GM23248 (cell line): ENCODE results near the gene TIAM2. TPM values are rescaled to one million over a fixed set of nuclear protein-coding genes. Genes with fewer than 3 reads are reported as not detected.

Source experiments
- DNase-seq: peaks from one replicate; pipeline ENCODE4 v3.0.0-alpha.2; 2015
- H2AFZ ChIP-seq: fragments of 200-600 bp; sonication (generic); 2 replicates; pipeline ENCODE4 v1.6.1; 2016; ENCODE audit warnings: antibody characterized with exemption
- H3F3A ChIP-seq: fragments of 200-600 bp; sonication (generic); 2 replicates; pipeline ENCODE4 v1.6.1; 2016; ENCODE audit warnings: mild to moderate bottlenecking, antibody characterized with exemption, mixed run types; ENCODE audit not compliant: insufficient read depth
- H3K27ac ChIP-seq: fragments of 200-600 bp; sonication (generic); 2 replicates; pipeline ENCODE4 v1.5.1; 2016; ENCODE audit warnings: mild to moderate bottlenecking
- H3K27me3 ChIP-seq: fragments of 200-600 bp; sonication (generic); replicated peaks from 2 replicates; pipeline ENCODE4 v1.6.1; 2016; ENCODE audit warnings: mild to moderate bottlenecking; ENCODE audit not compliant: insufficient read depth
- H3K36me3 ChIP-seq: fragments of 200-600 bp; sonication (generic); 2 replicates; pipeline ENCODE4 v1.6.1; 2016; ENCODE audit warnings: low read depth, mild to moderate bottlenecking
- H3K4me1 ChIP-seq: fragments of 200-600 bp; sonication (generic); 2 replicates; pipeline ENCODE4 v1.6.1; 2016; ENCODE audit warnings: mild to moderate bottlenecking; ENCODE audit not compliant: insufficient read depth
- H3K4me2 ChIP-seq: fragments of 200-600 bp; sonication (generic); one replicate; pipeline ENCODE4 v1.6.1; 2016; ENCODE audit warnings: mild to moderate bottlenecking; ENCODE audit not compliant: unreplicated experiment
- H3K4me3 ChIP-seq: fragments of 200-600 bp; sonication (generic); 2 replicates; pipeline ENCODE4 v1.5.1; 2016; ENCODE audit warnings: mild to moderate bottlenecking
- H3K79me2 ChIP-seq: fragments of 200-600 bp; sonication (generic); 2 replicates; pipeline ENCODE4 v1.6.1; 2016; ENCODE audit warnings: mild to moderate bottlenecking; ENCODE audit not compliant: insufficient read depth
- H3K9ac ChIP-seq: fragments of 200-600 bp; sonication (generic); 2 replicates; pipeline ENCODE4 v1.6.1; 2016; ENCODE audit warnings: mild to moderate bottlenecking
- H3K9me2 ChIP-seq: fragments of 200-600 bp; sonication (generic); 2 replicates; pipeline ENCODE4 v1.6.1; 2016; ENCODE audit warnings: mixed run types, mild to moderate bottlenecking, moderate library complexity; ENCODE audit not compliant: insufficient read depth
- H3K9me3 ChIP-seq: fragments of 200-600 bp; sonication (generic); one replicate; pipeline ENCODE4 v1.6.1; 2017; ENCODE audit warnings: low read depth
- H4K20me1 ChIP-seq: fragments of 200-600 bp; sonication (generic); 2 replicates; pipeline ENCODE4 v1.6.0; 2016; ENCODE audit not compliant: insufficient read depth
- EZH2 ChIP-seq: fragments of 200-600 bp; sonication (generic); IDR thresholded peaks from 2 replicates; pipeline ENCODE4 v1.6.1; 2018; ENCODE audit warnings: antibody characterized with exemption, mild to moderate bottlenecking; ENCODE audit not compliant: insufficient read depth, poor library complexity, severe bottlenecking
- EZH2phosphoT487 ChIP-seq: fragments of 200-600 bp; sonication (generic); IDR thresholded peaks from 2 replicates; pipeline ENCODE4 v1.6.1; 2018; ENCODE audit warnings: antibody characterized with exemption, moderate library complexity, mild to moderate bottlenecking, low read depth; ENCODE audit not compliant: insufficient read depth
- WGBS, 2 experiments: methylation state at CpG; one replicate each; pipeline ENCODE4 v1.1.6; 2015 to 2017; ENCODE audit warnings: low lambda C conversion rate in 2 of 2, low coverage in 1 of 2; ENCODE audit errors: missing lambda C conversion rate in 2 of 2; 5-methylcytosine and 5-hydroxymethylcytosine counted together
- in situ Hi-C: fragments of 300-500 bp; cut with MboI; formaldehyde crosslinking; loops from 2 replicates; pipeline ENCODE4 v1.15.0; 2020
- polyA plus RNA-seq: library from polyadenylated mRNA; unstranded; fragments of >200 nt; fragmentation: Nextera tagmentation; extraction: Ambion mirVana; gene quantifications from 2 replicates; pipeline ENCODE4 v1.2.1, GENCODE V29; 2016
- total RNA-seq: library from RNA; depleted of rRNA; stranded (reverse); fragments of >200 nt; shearing (Covaris generic); gene quantifications from 2 replicates; pipeline ENCODE4 v1.2.3, GENCODE V29; 2014

The TIAM2 gene
- total and polyA plus RNA-seq, 2 experiments from 2014 or later: 2.4 to 2.6 TPM

DNA sequence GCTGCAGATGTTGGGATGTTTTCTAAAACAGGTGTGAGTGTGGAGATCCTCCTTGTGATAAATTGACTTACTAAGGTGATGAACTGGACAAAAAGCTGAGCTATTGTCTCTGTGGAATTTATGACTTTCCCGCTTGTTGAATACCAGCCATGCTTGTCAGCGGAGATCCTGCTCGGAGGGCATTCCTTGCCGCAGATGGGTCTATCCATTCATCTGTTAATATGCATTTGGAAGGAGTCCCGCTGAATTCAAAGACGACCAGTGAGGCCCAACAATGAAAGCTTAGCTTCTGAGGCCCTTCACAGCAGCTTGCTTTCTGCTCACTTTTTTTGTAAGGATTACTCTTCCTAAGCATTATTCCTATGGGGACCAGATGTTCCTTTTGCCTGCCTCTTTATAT is 124.9 kb downstream of the TIAM2 start:
- H3K27ac ChIP-seq: no peak overlapping the region
- DNase-seq: no peak
- H3K4me1 ChIP-seq: peaks cover 22% of the 10 kb centered on the region

DNA sequence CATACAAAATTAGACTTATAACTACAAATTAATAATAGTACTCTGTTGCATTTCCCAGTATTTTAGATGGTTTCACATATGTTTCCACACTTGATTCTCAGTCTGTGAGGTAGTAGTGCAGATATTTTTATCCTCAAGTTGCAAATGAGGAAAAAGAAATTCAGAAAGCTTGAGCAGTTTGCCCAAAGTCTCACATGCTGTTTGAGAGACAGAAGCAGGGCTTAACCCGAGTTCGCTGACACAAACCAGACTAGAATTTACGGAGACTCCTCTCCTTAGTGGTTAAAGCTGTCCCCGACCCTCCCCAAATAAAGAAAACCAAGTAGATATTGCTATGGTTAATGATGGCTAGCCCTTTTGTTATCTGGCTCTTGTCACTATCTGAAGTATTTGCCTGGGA is 126.2 kb downstream of the TIAM2 start:
- in situ Hi-C loops: no loop called here
- Histone ChIP-seq H3K9me3 (no peaks in the 10 kb centered on the region), H3K9me2 (no peaks in the 10 kb centered on the region), H3K4me2 (peak overlapping the region; percentile 92), H4K20me1 (no peaks in the 10 kb centered on the region), H3K79me2 (no peaks in the 10 kb centered on the region), H3K27me3 (no peaks in the 10 kb centered on the region), H2AFZ (peak overlapping the region; percentile 86), H3K36me3 (no peaks in the 10 kb centered on the region), H3K4me3 (peak overlapping the region; percentile 57), H3F3A (peaks cover 18% of the 10 kb centered on the region), H3K27ac (peak overlapping the region; percentile 15; the same call in 1 of the 2 replicates), H3K4me1 (peaks cover 29% of the 10 kb centered on the region), H3K9ac (peak overlapping the region; percentile 56)
- no peak for DNase-seq
- no peak for TF ChIP-seq EZH2phosphoT487
- TF ChIP-seq EZH2: no peak
- WGBS, 2 experiments: 28 to 33% methylated on average over 4 of the region's 4 CpGs

More for the DNA sequence above, 124.9 kb downstream of the TIAM2 start:
- no peaks in the 10 kb centered on the region for H3K27me3 ChIP-seq
- H3K4me2 ChIP-seq: no peak overlapping the region
- WGBS, 2 experiments: 89 to 92% methylated on average over 6 of the region's 6 CpGs
- H4K20me1 ChIP-seq: no peaks in the 10 kb centered on the region
- H3K36me3 ChIP-seq: no peaks in the 10 kb centered on the region
- in situ Hi-C loops: no loop called here
- H3K4me3 ChIP-seq: no peak overlapping the region
- no peak for TF ChIP-seq EZH2
- no peak for TF ChIP-seq EZH2phosphoT487
- H3K9ac ChIP-seq: no peak overlapping the region
- H3K9me2 ChIP-seq: no peaks in the 10 kb centered on the region
- H3F3A ChIP-seq: peaks cover 15% of the 10 kb centered on the region
- H3K9me3 ChIP-seq: no peaks in the 10 kb centered on the region
- no peaks in the 10 kb centered on the region for H3K79me2 ChIP-seq
- H2AFZ ChIP-seq: no peak overlapping the region

GRCh38 chr6:155121699-155122098 is 126.6 kb downstream of the TIAM2 start:
- Histone ChIP-seq H3K9me2 (no peaks in the 10 kb centered on the region), H3K4me1 (peaks cover 29% of the 10 kb centered on the region), H3K79me2 (no peaks in the 10 kb centered on the region), H3K36me3 (no peaks in the 10 kb centered on the region), H3K9me3 (no peaks in the 10 kb centered on the region), H3K4me3 (peak overlapping the region; percentile 57), H3F3A (peaks cover 18% of the 10 kb centered on the region), H2AFZ (peak overlapping the region; percentile 86), H3K9ac (peak overlapping the region; percentile 56), H4K20me1 (no peaks in the 10 kb centered on the region), H3K27me3 (no peaks in the 10 kb centered on the region), H3K27ac (peak overlapping the region; percentile 15; the same call in 1 of the 2 replicates), H3K4me2 (peak overlapping the region; percentile 92)
- WGBS, 2 experiments: 9% methylated on average over 11 of the region's 11 CpGs
- in situ Hi-C loops: no loop called here
- TF ChIP-seq EZH2phosphoT487 (no peak), EZH2 (no peak)
- peak; percentile 59 for DNase-seq

DNA sequence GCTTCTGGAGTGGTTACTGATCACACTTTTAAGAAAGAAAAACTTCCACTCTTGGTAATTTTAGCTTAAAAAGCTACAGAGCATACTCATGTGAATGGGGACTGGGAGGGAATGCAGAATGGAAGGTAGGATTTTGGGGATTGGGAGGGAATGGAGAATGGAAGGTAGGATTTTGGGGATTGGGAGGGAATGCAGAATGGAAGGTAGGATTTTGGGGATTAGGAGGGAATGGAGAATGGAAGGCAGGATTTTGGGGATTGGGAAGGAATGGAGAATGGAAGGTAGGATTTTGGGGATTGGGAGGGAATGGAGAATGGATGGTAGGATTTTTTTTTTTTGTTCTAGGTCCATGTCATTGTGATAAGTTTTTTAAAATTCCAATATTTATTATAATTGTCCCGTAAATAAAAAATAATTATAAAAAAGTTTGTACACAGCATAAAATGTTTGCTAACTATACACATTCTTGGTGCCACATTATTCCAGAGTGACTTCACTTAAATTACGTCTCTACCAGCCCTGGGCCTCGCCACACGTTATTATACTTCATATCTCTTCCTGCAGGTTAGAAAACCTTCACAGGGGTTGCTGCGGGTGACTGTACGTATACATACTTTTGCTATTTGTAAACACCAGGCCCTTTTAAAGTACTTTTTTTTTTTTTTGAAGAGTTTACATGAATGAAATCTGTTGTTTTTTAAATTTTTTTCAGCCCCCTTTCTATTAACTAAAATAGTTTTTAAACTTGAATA is 127.3 kb downstream of the TIAM2 start:
- no peaks in the 10 kb centered on the region for H3K9me3 ChIP-seq
- peaks cover 31% of the 10 kb centered on the region for H3K4me1 ChIP-seq
- DNase-seq: no peak
- H3K27me3 ChIP-seq: no peaks in the 10 kb centered on the region
- H3K4me3 ChIP-seq: peak overlapping the region; percentile 57
- WGBS, 2 experiments: 94 to 95% methylated on average over 6 of the region's 6 CpGs
- TF ChIP-seq EZH2phosphoT487 (no peak), EZH2 (no peak)
- in situ Hi-C loops: no loop called here
- peak overlapping the region; percentile 92 for H3K4me2 ChIP-seq
- H3K36me3 ChIP-seq: no peaks in the 10 kb centered on the region
- H3K79me2 ChIP-seq: no peaks in the 10 kb centered on the region
- H3K27ac ChIP-seq: 0 out of 2 replicates have a peak overlapping the region, but pooled peaks have one; percentile 15
- no peaks in the 10 kb centered on the region for H3K9me2 ChIP-seq
- no peaks in the 10 kb centered on the region for H4K20me1 ChIP-seq
- peaks cover 21% of the 10 kb centered on the region for H3F3A ChIP-seq
- peak overlapping the region; percentile 56; the same call in 1 of the 2 replicates for H3K9ac ChIP-seq
- peak overlapping the region; percentile 86 for H2AFZ ChIP-seq
